Measurements from ENCODE around the gene NEB. TPM values are rescaled to one million over a fixed set of nuclear protein-coding genes. Genes with fewer than 3 reads are reported as not detected.
A peak's percentile ranks its signal among the peaks of the same experiment; 100 is the strongest.
"Not testable (repeated sequence)": the region's sequence is repeated elsewhere in the genome, so short reads cannot be mapped to it uniquely, and the experiment has no call there.

Gene NEB
- total RNA-seq, 1 donor from 2014 or later = 1.2 TPM

DNA sequence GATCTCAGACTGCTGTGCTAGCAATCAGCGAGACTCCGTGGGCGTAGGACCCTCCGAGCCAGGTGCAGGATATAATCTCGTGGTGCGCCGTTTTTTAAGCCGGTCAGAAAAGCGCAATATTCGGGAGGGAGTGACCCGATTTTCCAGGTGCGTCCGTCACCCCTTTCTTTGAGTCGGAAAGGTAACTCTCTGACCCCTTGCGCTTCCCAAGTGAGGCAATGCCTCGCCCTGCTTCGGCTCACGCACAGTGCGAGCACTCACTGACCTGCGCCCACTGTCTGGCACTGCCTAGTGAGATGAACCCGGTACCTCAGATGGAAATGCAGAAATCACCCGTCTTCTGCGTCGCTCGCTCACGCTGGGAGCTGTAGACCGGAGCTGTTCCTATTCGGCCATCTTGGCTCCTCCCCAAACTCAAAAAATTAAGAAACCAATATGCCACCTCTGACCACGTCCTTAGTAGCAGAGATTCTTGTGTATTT lies 29.8 kb downstream of the NEB start:
- not testable (repeated sequence) for DNase-seq

DNA sequence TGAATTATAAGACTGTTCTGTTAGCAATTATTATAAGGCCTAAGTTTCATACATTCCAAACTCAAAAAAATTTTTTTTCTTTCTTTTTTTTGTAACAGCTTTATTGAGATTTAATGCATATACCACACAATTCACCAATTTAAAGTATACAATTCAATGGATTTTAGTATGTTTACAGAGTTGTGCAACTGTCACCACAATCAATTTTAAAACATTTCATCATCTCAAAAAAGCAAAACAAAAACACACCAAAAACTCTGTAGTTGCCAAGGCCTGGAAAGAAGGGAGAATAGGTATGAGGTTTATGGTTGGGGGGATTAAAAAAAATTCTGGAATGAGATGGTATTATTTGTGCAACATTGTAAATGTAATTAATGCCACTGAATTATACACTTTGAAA lies 36.1 kb downstream of the NEB start:
- not testable (repeated sequence) for DNase-seq

DNA sequence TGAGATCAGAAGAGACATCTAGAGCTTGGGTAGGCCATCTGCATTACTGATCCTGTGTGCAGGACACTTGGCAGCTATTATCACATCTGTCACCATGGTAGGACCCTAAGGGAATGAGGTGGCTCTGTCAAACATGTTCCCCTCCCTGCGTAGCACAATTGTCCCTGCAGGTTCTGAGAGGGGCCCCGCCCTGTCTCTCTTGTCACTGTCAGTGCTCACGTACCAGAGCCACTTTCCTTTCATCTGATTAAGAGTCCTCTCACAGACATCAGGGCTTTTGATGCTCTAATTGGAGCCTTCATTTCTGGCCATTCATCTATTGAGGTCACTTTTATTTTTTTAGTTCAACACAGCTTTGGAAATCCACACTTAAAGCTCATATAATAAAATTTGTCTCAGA lies 38.5 kb downstream of the NEB start:
- no peak for DNase-seq

DNA sequence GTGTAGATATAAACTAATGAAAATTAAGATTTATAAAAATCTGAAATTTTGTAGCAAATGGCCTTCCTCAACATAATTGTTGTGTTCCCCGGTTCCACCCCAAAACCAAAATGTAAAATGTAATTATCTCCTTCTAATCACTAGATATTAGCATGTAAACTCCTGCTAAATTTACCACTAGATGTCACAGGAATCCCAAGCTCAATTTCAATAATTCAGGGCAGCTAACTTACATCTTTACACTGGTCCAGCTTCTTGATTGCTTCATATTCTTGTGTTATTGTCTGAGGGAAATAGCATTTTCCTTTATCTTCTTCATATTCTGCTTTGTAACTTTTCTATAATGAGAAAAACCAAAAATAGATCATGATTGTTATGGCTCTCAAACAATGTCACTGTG lies 42.6 kb downstream of the NEB start:
- DNase-seq = no peak

DNA sequence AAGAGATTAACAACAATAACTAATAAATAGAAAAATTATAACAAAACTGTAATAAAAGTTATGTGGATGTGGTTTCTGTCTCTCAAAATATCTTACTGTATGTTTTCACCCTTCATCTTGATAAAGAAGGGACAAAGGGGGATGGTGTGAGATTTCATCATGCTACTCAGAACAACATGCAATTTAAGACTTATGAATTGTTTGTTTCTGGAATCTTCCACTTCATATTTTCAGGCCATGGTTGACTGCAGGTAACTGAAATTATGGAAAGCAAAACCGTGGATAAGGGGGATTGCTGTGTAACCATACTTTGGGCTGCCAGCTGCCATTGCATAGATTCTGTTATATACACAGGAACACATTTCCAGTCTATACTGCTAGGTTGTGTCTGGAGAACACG lies 45.6 kb downstream of the NEB start:
- DNase-seq = no peak

DNA sequence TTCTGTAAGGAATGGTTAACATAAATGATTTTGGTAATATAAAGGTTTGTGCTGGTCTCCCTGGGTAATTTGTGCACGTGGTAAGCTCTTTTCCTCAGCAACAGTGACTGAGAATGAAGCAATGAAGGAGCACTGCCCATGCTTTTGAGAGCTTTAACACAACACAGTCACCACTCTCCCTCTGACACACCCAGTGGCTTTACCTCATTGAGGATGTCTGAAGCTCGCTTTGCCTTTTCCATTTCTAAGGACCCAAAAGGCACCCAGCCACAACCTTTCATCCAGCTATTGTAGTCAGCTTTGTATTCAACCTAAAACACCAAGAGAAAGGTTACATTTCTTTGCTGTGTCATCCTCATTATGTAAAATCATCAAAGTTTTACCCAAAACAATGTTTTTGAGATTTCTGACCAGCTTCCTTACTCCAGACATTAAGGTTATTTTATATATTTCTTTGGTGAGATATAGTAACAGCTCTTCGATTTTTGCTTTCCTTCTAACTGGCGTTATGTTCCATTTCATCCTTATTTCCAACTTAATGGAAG lies 51.7 kb downstream of the NEB start:
- DNase-seq = no peak

DNA sequence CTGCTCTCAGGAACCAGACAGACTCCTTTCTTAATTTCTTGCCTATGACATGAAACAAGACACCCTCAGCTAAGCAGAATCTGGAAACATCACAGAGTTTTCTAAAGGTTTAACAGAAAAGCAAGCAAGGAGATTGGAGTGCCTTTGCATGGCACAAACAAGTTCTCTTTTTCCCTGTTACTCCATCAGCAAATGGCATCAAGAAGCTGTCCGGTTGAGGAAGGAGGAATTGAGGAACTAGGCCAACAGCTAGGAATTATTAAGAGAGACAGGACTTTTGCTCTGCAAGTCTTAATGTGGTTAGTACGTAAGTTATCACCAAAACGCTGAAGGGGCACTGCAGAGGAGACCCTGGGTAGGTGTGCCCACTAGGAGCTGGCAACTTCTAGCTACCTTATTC lies 53.2 kb downstream of the NEB start:
- DNase-seq = no peak

DNA sequence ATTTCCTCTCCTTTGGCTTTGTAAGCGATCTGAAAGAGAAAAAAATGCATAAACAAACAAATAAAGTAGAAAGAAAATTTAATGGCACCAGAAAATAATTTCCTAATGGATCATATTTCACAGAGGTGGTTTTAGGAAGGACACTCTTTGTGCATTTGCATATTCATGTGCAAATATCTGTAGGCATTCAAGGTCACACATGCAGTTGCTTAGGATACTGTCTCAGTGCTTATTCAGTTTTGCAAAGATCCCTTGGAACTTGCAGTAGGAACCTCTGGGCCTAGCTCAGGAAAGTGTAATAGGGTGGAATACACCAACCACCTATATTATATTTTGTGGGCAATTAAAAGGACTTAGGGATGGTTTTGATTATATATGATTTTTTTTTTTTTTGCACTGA lies 54.3 kb downstream of the NEB start:
- no peak for DNase-seq

DNA sequence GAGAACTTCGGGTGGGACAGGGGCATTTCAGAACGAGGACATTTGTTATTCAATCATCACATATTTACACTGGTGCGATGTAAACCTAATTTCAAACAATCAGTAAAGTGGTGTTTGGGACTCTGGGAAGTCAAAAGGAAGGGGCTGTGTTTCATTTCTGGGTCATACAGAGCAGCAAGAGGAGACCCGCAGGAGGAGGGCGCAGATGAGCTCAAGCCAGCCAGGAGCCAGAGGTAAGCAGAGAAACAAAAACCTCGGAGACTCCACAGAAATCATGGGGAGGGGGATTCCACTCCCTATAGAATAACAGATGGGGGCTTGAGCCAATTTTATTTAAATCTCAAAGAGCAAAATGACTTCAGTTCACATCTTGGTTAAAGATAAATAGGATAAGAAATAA lies 55.4 kb downstream of the NEB start:
- DNase-seq = no peak

DNA sequence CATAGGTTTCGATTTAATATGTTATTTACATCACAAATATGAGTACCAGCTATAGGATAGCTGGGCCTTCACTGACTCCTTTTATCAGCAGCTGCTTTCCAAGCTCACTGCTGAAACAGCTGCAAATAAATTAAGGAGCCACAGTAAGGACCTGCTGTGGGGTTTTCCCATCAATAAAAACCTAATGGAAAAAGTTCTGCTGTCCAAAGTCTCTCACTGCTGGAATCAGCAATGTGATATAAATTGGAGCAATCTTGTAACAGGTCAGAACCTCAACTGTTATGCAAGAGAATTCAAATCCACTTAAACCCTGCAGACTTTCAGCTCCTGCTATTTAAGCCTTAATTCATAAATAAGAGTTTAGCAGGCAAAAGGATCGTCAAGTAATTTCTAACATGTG lies 61.3 kb downstream of the NEB start:
- no peak for DNase-seq

DNA sequence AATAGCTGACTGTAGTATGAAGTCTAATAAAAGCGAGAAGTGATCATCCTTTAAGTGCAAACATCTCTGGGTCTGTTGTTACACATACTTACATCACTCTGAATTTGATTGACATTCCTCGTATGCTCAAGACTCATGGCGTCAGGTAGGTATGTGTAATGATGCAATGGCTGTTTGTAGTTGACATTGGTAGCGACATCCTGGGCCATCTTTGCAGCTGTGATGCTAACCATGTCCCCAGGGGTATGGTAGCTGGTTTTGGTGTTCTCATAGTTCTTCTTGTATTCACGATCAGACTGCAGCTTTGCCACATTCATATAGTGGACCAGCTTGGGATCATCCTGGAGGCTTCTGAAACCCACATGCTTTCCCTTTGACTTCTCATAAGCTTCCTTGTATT lies 62.0 kb downstream of the NEB start:
- no peak for DNase-seq

DNA sequence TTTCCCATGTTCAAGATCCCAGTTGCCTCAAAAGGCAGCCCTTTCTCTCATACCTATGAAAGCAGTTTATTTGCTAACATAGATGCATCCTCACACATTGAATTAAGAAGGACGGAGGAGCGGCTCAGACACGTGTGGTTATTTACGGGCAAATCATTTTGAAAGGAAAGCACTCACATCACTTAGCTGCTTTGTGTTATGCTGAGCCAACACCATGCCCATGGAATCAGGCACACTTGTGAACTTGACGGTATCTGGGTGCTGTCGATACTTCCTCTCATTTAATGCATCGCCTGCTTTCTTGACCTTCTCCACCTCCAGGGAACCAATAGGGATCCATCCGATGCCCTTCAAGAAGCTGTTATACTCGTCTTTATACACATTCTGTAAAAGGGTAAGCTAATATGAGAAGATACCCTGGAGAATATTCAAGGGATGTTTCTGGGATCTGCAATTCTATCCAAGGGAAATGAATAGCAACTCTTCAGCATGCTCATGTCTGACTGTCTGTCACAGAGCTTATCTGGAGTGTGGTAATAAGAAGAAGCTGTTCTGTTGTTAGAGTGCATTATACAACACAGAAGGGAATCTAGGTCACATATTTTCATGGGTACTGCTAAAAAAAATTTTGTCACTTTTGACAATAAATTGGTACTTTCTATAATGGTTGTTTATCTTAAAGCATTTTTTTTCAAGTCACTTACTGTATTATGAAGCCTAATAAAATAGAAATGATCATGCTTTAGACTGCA lies 63.3 kb downstream of the NEB start:
- no peak for DNase-seq

DNA sequence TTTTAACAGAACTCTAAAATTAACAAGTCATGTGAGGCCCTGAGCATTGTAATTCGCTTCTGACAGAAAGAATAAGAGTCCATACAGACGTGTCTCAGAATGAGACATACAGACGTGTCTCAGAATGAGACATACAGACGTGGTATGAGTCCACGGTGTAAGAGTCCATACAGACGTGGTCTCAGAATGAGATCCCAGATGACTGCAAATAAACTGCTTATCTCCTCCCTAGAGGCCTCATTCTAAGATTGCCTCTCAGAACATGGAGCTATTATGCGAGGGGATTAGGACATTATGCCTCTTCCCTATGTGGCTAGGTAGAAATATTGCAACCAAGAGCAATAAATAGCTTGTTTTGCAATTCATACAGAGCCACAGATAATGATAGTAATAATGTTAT lies 63.9 kb downstream of the NEB start:
- no peak for DNase-seq

DNA sequence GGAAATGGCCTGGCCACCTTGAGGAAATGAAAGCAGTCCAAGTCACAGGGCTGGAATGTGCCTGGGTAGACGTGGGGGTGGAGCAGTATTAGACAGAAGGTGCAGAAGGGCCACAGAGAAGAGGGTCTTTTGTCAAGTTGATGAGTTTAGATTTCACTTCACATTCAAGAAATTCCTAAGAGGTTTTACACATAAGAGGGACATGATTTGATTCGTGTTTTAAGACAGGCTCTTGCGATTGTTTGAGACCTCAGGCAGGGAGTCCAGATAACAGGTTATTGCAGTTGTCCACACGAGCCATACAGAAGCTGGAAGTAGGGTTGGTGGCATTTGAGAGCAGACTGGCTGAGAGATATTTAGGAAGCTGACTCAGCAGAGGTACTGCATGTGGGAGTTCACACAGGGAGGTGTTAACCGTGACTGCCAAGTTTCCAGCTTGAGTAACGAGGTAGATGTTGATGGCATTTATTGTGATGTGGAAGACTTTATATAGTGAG lies 64.6 kb downstream of the NEB start:
- DNase-seq = no peak

DNA sequence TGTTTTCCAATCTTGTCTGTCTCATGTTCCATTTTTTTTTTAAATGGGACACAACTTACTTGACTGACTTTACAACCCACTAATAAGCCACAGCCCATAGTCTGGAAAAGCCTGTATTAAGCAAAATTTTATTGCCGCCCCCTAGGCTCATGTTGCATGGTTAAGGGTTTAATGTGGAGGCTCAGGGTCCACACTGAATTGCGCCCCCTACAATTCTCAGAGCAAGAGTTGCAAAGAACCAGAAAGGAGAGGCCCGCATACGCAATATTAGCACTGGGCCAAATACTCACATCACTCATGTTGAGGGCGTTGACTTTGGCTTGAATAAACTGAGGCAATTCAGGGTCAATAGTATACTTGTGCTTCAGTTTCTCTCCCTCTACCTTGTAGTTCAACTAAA lies 65.5 kb downstream of the NEB start:
- no peak for DNase-seq

DNA sequence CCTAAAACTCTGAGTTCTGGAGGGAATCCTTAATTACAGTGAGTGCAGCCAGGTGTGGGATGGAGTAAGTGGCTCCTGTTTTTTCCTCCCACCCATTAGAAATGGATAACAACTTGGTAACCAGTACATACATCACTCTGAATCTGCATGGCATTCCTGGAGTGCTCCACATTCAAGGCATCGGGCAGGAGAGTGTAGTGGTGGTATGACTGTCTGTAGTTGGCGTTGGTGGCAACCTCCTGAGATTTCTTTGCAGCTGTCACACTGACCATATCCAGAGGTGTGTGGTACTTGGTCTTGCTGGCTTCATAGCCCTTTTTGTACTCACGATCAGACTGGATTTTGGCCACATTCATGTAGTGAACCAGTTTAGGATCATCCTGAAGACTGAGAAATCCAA lies 68.3 kb downstream of the NEB start:
- DNase-seq = no peak

DNA sequence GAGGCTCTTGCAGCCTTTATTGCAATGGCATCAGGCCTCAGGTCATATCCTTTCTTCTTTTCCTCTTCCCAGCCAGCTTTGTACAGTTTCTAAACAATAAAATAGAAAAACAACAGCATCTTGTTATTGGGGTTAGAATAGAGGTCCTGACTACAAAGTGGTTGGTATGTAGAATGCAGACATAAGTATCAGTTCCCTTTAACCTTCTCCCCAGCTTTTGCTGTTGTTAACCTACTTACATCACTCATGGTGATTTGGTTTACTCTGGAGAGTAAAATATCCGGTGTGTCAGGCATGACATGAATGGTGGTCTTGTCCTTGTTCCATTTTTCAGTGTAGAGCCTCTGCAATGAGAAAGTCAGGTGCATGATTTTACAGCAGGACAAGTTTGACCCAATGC lies 69.8 kb downstream of the NEB start:
- DNase-seq = no peak

DNA sequence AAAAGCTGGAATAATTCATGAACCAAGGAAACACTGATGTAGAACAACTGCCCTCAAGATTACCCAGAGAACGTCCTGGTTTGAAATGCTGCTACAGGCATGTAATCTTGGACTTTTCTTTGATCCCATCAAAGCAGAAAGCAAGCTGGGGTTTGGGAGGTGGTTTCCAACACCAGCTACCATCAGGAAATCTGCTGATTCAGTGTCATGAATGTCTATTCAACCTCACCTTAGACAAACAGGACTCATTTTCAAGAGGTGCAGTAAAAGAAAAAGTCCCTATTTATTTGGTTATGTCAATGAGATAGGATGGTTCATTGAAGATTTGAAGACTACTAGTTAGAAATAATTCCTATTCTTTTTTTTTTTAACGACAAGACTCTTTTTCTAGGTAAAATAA lies 72.7 kb downstream of the NEB start:
- DNase-seq = no peak

DNA sequence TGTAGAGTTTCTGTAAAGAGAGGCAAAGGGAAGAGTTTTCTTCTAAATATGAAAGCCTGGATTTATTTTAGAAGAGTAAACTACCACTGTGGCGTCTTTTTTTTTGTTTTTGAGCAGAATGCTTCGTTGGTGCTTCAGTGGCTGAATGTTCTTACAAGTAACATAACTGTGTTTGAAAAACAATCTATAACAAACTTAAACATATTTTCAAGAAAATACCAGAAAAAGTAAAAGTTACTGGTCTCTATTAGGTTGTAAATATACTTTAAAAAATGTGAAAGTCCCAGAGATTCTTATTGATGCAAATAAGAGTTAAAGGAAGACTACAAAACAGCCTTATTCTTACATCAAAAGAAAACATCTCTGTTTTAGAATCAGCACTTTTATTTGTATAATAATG lies 76.2 kb downstream of the NEB start:
- DNase-seq = no peak

DNA sequence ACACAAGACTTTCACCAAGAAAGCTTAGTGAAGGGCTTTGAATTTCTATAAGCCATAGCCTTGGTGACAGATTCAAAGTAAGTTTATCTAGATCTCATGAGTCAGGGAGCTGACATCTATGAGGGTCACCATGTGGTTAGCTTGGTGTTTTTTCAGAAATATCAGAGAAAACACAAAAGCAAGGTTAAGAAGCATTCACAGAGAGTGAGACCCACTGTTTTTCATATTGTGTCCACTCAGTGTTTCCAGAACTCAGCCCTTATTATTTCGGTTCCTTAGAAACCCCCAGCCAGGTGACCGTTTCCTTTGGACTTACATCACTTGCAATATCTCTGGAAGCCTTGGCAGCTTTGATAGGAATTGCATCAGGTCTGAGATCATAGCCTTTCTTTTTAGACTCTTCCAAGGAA lies 76.6 kb downstream of the NEB start:
- DNase-seq = no peak

DNA sequence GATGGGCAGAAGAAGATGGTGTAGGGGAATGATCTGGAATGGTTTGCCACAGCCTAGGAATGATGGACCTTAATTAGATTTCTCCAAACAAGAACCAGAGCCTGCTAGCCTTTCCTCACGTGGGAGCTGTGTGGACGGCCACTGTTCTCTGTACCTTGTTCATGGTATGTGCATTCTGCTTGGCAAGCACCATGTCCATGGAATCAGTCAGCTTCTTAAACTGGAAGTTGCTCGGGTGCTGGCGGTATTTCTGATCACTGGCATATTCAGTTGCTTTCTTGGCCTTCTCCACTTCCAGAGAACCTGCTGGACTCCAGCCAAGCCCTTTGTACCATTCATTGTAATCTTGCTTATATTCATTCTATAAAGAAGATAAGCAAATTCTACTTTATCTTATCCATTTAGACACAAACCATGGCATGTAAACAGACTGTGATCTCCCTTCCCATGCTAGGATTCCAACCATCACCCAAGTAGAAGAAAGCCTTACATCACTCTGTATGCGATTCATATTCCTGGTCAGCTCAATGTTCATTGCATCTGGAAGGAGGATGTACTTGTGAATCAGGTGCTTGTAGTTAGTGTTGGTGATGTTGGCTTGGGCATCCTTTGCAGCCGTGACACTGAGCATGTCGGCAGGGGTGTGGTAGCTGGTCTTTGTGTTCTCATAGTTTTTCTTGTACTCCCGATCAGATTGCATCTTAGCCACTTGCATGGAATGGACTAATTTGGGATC lies 78.4 kb downstream of the NEB start:
- DNase-seq = peak; percentile 3

DNA sequence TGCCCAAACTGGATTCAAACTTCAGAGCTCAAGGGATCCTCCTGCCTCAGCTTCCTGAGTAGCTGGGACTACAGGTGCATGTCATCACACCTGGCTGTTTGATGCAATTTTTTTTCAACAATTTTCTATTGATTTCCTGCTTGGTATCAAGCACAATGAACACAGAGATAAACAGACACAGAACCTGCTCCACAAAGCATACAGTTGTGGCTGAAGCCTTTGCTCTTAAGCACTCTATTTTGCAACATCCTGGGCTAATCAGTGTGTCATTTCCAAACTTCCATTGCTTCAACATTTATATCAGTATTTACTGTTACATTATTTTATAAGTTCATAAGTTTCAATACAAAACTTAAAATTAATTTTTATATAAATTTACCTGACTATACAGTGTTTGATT lies 79.4 kb downstream of the NEB start:
- DNase-seq = no peak

DNA sequence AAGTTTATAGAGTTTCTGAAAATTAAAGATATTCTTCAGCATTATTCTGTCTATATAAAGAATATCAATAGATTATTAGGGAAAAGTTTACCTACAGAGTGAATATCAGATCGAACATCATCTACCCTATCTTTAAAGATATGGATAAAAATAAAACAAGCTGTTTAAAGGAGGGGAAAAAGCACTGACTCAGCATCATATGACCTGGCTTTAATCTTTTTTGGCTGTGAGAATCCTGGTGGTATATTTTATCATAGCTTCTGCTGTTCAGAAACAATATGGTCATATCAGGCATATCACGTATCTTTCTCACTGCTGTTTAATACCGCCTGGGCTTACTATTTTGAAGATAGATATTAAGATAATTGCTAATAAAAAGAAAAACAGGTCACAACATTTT lies 80.2 kb downstream of the NEB start:
- DNase-seq = no peak

DNA sequence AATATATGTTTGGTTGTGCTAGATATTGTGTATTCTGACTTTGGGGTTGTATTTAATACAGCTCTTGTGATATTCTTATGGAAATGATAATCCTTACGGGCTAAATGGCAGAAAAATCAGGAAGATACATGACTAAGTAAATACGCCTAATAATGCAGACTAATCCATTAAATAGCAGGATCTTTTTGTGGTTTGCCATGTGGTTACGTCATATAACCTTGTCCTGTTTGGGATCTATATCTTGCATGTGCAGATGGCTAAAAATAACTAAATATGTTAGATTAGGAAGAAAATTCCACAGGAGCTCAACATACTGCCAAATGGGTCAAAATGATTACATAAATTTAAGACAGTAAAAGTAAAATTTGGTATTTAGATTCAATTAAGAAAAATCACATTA lies 83.0 kb downstream of the NEB start:
- DNase-seq = no peak

Measured in dermis blood vessel endothelial cell (primary cell).